ENCODE data around the gene ZDHHC19.
"Not testable (repeated sequence)": the region's sequence is repeated elsewhere in the genome, so short reads cannot be mapped to it uniquely, and the experiment has no call there.

The ZDHHC19 gene

GRCh38 chr3:196178993-196179379 is 32.2 kb downstream of the ZDHHC19 start:
- no peak for DNase-seq (ENCODE audit: low read depth)

GRCh38 chr3:196177967-196178366 is 33.2 kb downstream of the ZDHHC19 start:
- no peak for DNase-seq (ENCODE audit: low read depth)

DNA sequence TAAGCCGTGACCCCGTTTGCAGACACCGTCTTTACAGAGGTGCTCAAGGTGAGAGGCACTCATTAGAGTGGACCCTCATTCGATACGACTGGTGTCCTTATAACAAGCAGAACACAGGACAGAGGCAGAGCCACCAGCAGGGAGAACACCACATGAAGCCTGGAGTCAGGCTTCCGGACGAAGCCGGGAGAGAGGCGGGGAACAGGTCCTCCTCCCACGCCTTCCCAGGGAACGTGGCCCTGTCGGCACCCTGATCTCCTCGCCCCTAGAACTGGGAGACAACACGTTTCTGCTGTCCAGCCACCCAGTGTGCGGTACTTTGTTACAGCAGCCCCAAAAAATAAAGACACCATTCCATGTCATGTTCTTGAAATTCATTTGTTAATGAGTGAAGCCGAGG is 33.6 kb downstream of the ZDHHC19 start:
- no peak for DNase-seq (ENCODE audit: low read depth)

DNA sequence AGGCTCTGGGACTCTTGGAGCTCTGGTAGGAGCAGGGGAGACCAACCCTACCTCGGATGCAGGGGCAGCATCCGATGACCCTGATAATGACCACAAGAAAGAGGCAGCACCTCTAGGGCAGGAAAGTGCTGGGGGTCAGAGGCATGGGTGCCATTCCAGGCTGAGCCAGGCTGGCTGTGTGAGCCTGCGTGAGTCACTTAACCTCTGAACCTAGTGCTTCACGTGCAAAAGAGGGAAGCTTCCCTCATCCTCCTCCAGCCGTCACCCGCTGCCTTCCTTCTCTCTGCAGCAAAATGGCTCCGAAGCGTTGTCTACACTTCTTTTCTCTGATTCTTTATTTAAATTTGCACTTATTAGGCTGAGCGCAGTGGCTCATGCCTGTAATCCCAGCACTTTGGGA is 35.5 kb downstream of the ZDHHC19 start:
- DNase-seq (ENCODE audit: low read depth) = no peak

GRCh38 chr3:196175116-196175625 is 36.0 kb downstream of the ZDHHC19 start:
- no peak for DNase-seq (ENCODE audit: low read depth)

DNA sequence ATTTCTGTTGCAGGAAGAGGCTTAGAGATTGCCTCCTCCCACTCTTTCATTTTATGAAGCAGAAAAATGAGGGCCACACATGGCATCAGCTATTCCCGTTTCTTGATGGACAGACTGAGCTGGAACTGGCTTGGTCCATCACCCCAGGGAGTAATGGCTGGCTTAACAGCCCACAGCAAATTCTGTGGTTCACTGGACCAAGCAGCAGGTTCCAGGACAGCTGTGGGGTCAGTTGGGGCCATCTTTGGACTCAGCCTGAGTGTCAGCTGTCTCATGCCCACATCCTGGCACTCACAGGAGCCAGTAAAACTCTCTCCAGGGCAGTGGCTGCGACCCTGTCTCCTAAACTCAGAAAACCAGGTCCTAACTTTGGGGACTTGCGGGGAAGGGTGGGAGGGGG is 36.5 kb downstream of the ZDHHC19 start:
- DNase-seq (ENCODE audit: low read depth) = no peak

GRCh38 chr3:196170296-196170695 is 40.9 kb downstream of the ZDHHC19 start:
- DNase-seq (ENCODE audit: low read depth) = not testable (repeated sequence)

- no peak for DNase-seq (ENCODE audit: low read depth)
Observed at GRCh38 chr3:196169836-196170240, 41.4 kb downstream of the ZDHHC19 start.

DNA sequence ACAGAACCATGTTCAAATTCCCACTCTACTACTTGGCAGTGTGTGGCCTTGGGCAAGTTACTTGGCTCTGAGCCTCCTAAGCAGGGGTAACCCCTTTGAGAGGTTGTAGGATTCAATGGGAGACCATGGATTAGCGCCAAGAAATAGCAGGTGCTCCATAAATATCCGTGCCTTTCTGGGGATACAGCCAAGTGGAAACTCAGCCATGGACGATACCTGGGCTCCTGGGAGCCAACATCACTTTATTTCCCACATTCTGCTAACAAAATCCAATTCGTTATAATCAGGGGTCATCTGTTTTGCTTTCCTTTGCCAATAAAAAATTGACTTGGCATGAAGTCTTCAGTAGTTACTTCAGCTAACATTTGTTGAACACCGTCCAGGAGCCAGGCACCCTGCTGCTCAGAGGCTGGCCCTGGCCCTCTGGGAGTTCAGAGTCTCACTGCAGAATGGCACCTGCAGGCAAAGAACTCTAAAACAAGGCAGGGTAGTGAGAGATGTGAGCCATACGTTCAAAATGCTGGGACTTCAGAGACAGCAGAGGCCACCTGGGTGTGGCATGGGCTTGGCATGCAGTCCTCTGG is 42.3 kb downstream of the ZDHHC19 start:
- DNase-seq (ENCODE audit: low read depth) = no peak

- no peak for DNase-seq (ENCODE audit: low read depth)
Observed at GRCh38 chr3:196166741-196167140, 44.5 kb downstream of the ZDHHC19 start.

DNA sequence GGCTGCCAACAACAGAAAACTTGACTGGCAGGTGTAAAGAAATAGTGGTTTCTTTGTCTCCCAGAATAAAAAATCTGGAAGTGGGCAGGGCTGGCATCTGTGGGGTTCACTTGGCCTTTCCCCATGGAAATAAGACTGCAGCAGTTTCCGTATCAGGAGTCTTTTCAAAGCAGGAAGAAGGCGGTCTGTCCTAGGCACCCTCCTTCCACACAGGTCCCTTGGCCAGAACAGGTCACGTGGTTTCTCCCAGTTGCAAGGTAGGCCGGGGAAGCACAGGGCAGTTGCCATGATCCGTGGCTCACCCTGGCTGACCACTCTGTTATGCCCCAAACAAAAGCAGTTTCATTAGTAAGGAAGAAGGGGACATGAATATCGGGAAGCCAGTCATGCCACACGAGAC is 45.4 kb downstream of the ZDHHC19 start:
- DNase-seq (ENCODE audit: low read depth) = no peak

- not testable (repeated sequence) for DNase-seq (ENCODE audit: low read depth)
Observed at GRCh38 chr3:196165006-196165575, 46.1 kb downstream of the ZDHHC19 start.

DNA sequence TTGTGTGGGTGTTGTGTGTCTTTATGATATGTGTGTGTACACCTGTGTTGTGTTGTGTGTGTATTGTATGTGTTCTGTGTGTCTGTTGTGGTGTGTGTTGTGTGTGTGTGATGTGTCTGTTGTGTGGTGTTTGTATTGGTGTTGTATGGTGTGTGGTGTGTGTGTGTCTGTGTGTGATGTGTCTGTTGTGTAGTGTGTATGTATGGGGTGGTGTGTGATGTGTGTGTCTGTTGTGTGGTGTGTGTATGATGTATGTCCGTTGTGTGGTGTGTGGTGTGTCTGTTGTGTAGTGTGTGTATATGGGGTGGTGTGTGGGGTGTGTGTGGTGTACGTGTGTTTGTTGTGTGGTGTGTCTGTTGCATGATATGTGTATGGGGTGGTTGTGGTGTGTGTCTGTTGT is 46.6 kb downstream of the ZDHHC19 start:
- DNase-seq (ENCODE audit: low read depth) = no peak

DNA sequence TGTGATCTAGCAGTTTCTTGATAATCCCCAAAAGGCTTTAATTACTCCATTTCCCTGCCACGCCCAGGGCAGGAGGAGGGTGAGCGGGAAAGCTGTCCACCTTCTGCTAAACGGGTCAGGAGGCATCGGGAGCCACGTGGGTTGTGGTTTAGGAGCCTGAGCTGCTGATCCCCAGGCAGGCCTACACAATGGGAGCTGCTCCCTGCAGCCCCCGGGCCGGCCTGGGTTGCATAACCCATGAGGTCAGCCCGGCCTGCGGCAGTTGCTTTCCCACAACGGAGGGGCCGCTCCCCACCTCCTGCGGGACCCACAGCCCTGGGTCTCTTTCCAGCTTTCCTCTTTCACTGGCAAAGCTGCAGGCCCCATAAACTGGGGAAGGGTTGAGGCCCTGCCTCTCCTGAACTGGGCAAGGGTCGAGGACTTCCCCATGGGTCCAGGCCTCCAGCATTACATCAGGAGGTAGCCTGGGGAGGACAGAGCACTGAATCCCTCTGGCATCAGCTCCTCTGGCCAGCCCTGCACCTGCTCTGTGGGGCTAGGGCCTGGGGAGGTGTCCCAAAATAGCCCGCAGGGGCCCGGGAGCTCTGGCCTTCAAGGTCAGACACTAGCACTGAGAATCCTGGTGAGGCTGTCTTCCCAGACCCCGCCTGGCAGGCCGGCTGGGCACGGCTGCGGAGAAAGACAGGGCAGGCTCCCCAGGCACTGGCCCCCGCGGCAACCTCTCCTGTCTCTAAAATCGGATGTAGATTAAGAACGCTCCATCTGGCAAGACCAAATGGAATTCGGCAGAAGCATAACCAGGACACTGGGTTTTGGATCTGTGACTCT is 47.3 kb downstream of the ZDHHC19 start:
- no peak for DNase-seq (ENCODE audit: low read depth)

- DNase-seq (ENCODE audit: low read depth) = no peak
Observed at GRCh38 chr3:196163212-196163611, 48.0 kb downstream of the ZDHHC19 start.

- DNase-seq (ENCODE audit: low read depth) = no peak
Observed at GRCh38 chr3:196162679-196163078, 48.5 kb downstream of the ZDHHC19 start.

DNA sequence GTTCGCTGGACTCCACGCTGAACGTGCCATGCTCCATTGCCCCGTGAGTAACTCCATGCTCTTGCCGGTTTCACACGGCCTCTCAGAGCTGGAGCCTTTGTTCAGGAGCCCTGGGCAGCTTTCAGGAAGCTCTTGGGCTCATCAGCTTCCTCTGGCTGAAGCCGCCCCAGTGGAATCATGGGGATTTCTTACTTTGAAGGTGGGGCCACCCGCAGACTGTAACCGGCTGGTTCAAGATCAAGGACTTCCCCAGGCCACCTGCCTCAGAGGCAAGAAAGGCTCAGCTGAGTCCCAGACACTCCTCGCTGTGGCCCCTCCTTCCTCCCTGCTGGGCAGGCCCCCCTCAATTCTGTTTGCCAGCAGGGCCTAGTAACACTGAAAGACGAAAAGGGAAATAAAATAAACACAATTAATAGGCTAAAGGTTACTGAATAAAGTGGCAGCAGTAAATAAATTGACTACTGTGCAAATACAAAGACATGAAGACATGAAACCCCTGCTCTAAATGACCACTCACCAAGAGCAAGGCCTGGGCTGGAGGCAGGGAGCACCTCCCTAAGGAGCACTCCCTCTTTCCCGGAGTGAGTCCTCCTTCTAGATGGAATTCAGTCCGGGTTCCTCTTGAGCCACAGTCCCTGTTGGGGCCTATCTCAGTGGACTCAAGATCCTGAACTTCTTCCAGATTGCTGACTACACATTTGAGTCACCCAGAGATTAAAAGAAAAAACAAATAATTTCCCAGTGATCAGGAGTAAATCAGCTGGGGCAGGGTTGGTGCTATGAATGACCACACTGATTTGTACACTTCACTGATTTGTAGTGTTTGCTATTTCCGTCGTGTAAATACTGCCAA is 51.0 kb downstream of the ZDHHC19 start:
- no peak for DNase-seq (ENCODE audit: low read depth)

GRCh38 chr3:196159526-196159925 is 51.7 kb downstream of the ZDHHC19 start:
- DNase-seq (ENCODE audit: low read depth) = no peak

GRCh38 chr3:196156160-196156559 is 55.0 kb downstream of the ZDHHC19 start:
- DNase-seq (ENCODE audit: low read depth) = no peak

- no peak for DNase-seq (ENCODE audit: low read depth)
Observed at GRCh38 chr3:196150481-196150880, 60.7 kb downstream of the ZDHHC19 start.

- DNase-seq (ENCODE audit: low read depth) = no peak
Observed at GRCh38 chr3:196149831-196150301, 61.3 kb downstream of the ZDHHC19 start.

GRCh38 chr3:196149375-196149774 is 61.8 kb downstream of the ZDHHC19 start:
- DNase-seq (ENCODE audit: low read depth) = no peak

Data from HS-27A (cell line).